ENCODE data around the gene TGIF2.
"Not testable (repeated sequence)": the region's sequence is repeated elsewhere in the genome, so short reads cannot be mapped to it uniquely, and the experiment has no call there.

TGIF2 gene

DNA sequence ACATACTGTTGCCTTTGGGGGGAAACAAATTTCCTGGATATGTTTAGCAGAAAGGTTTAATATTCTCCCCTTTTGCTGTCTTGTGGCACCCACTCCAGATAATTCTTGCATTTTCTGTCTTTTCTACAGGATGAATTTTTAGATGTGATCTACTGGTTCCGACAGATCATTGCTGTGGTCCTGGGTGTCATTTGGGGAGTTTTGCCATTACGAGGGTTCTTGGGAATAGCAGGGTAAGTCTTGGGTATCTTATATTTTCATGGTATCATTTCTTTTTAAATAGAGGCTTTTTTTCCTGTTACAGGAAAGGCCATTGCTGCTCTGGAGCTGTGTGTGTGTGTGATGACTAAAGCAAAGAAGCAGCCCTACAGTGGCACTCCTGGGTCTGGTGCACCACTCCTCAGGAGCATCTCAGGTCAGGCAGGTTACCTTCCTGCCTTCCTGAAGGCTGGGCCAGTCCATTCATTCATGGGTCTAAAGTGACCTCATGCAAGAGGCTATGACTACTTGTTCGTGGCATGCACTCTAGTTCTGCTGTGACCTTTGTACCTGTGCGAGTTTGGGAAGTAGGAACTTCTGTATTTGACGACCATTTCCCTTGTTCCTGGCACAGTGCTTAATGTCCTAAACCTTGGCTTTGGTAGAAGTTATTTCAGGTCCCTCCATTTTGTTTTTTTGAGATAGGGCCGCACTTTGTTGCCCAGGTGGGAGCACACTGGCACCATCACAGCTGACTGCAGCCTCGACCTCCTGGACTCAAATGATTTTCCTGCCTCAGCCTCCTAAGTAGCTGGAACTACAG, 34.4 kb downstream of the TGIF2 start:
- no peak for DNase-seq (ENCODE audit: low spot score)
- no peak overlapping the region for H3K4me3 ChIP-seq
- TF ChIP-seq CTCF (IDR thresholded peaks at IDR 0.05): no peak
- H3K27ac ChIP-seq: no peak overlapping the region

GRCh38 chr20:36608388-36608728, 35.0 kb downstream of the TGIF2 start:
- DNase-seq (ENCODE audit: low spot score); H3K27ac ChIP-seq; H3K4me3 ChIP-seq: not testable (repeated sequence)

GRCh38 chr20:36611625-36612024, 38.2 kb downstream of the TGIF2 start:
- Histone ChIP-seq H3K27ac (no peak overlapping the region), H3K4me3 (no peak overlapping the region)
- no peak for DNase-seq (ENCODE audit: low spot score)
- TF ChIP-seq CTCF (IDR thresholded peaks at IDR 0.05): no peak

GRCh38 chr20:36613974-36614373, 40.6 kb downstream of the TGIF2 start:
- TF ChIP-seq CTCF (IDR thresholded peaks at IDR 0.05): no peak
- no peak overlapping the region for H3K4me3 ChIP-seq
- H3K27ac ChIP-seq: no peak overlapping the region
- DNase-seq (ENCODE audit: low spot score): no peak

DNA sequence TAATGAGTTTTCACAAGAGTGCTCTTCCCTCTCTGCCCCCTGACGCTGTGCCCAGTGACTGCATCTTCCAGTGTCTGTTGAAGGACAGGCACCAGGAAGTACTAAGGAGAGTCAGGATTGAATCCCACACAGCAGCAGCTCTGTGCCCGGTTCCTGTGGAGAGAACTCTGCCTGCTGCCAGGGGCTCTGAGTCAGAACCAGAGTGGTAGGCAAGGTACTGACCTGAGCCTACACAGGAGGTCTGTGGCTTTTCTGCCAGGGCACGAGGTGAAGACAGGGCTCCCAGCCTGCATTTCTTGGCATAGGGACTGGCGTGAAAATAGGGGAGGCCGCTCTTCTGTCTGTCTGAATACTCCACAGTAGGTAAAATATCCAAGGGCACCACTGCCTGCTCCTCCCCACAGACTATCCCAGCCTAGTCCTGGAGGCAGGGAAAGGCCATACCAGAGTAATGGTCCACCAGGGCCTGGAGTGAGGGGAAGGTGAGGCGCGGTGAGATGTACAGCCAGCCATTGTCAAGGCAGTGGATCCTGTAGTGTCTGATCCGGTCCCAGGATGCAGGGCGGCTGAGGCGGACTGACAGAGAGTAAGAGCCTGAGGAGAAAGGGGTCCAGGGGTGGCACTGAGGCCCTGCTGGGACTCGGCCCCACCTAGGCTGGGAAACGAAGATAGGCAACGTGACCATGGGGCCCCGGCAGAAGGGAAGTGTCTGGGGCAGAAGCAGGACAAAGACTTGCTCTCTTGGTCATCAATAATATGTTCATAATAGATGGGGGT, 41.6 kb downstream of the TGIF2 start:
- TF ChIP-seq CTCF (IDR thresholded peaks at IDR 0.05): no peak
- DNase-seq (ENCODE audit: low spot score): no peak
- H3K4me3 ChIP-seq: no peak overlapping the region
- no peak overlapping the region for H3K27ac ChIP-seq

DNA sequence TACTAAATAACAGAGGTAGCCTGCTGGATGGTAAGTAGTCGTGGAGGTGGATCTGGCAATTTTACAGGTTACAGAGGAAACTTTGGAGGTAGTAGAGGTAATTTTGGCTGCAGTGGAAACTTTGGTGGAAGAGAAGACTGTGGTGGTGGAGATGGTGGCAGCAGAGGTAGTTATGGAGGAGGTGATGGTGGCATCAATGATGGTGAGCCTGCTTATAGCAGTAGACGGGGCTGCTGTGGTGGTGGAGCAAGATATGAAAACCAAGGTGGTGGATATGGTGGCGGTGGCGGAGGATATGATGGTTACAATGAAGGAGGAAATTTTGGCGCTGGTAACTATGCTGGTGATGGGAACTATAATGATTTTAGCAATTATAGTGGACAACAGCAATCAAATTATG, 47.5 kb downstream of the TGIF2 start:
- no peak for TF ChIP-seq CTCF (IDR thresholded peaks at IDR 0.05)
- Histone ChIP-seq H3K4me3 (no peak overlapping the region), H3K27ac (no peak overlapping the region)
- no peak for DNase-seq (ENCODE audit: low spot score)

DNA sequence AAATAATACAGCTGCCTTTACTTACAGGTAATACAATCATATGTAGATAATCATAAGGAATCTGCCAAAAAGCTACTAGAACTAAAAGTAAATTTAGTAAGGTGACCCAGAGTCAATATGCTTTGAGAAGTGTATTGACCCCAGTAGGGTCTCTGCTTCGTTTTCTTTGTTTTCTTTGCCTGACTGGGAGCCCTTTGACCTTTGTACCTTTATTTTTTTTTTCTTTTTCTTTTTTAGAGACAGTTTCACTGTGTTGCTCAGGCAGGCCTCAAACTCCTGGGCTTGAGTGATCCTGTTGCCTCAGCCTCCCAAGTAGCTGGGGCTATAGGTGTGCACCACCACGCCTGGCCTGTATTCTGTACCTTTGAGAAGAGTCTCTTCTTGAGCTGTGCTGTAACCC, 50.0 kb downstream of the TGIF2 start:
- Histone ChIP-seq H3K27ac (no peak overlapping the region), H3K4me3 (no peak overlapping the region)
- TF ChIP-seq CTCF (IDR thresholded peaks at IDR 0.05): no peak
- no peak for DNase-seq (ENCODE audit: low spot score)
